Measurements from ENCODE around the gene SHOC2. TPM values are rescaled to one million over a fixed set of nuclear protein-coding genes. Genes with fewer than 3 reads are reported as not detected.

The SHOC2 gene
- total RNA-seq, 1 donor = 63.9 TPM

GRCh38 chr10:110944792-110945396 is 25.5 kb downstream of the SHOC2 start:
- TF ChIP-seq, protein P1, sequence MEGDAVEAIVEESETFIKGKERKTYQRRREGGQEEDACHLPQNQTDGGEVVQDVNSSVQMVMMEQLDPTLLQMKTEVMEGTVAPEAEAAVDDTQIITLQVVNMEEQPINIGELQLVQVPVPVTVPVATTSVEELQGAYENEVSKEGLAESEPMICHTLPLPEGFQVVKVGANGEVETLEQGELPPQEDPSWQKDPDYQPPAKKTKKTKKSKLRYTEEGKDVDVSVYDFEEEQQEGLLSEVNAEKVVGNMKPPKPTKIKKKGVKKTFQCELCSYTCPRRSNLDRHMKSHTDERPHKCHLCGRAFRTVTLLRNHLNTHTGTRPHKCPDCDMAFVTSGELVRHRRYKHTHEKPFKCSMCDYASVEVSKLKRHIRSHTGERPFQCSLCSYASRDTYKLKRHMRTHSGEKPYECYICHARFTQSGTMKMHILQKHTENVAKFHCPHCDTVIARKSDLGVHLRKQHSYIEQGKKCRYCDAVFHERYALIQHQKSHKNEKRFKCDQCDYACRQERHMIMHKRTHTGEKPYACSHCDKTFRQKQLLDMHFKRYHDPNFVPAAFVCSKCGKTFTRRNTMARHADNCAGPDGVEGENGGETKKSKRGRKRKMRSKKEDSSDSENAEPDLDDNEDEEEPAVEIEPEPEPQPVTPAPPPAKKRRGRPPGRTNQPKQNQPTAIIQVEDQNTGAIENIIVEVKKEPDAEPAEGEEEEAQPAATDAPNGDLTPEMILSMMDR (IDR thresholded peaks at IDR 0.05; ENCODE audit: insufficient read depth, low read length) = no peak
- H3K4me3 ChIP-seq (ENCODE audit: low read depth, low read length) = no peak overlapping the region
- DNase-seq (ENCODE audit: low read depth) = peak; percentile 89

GRCh38 chr10:110946496-110946895 is 27.1 kb downstream of the SHOC2 start:
- no peak for DNase-seq (ENCODE audit: low read depth)
- H3K4me3 ChIP-seq (ENCODE audit: low read depth, low read length) = no peak overlapping the region
- TF ChIP-seq, protein P1 (IDR thresholded peaks at IDR 0.05; ENCODE audit: insufficient read depth, low read length) = no peak

DNA sequence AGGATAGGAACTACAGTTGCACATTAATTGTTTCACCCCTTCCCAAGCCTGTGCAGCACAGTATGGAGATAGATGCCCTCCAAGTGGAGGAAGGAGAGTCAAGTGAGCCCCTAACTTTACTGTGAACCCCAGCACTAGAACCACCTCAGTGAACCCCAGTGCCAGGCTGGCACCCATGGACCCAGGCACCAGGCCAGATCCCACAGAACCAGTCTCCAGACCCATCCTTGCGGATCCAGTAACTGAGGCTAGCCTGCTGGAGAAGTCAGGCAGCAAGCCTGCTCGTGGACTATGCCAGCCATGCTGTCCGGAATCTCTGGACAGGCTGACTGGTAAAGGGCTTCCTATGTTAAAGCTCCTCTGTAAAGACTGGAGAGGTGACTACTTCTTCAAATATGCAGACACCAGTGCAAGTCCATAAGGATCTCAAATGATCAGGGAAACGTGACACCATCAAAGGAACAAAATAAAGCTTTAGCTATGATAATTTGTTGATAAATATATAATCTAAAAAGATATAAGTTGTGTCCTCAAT is 27.7 kb downstream of the SHOC2 start:
- no peak for DNase-seq (ENCODE audit: low read depth)
- H3K4me3 ChIP-seq (ENCODE audit: low read depth, low read length) = no peak overlapping the region
- TF ChIP-seq, protein P1 (IDR thresholded peaks at IDR 0.05; ENCODE audit: insufficient read depth, low read length) = no peak

- no peak for DNase-seq (ENCODE audit: low read depth)
- TF ChIP-seq, protein P1 (IDR thresholded peaks at IDR 0.05; ENCODE audit: insufficient read depth, low read length) = no peak
- H3K4me3 ChIP-seq (ENCODE audit: low read depth, low read length) = no peak overlapping the region
Observed at GRCh38 chr10:110951381-110951780, 32.0 kb downstream of the SHOC2 start.

DNA sequence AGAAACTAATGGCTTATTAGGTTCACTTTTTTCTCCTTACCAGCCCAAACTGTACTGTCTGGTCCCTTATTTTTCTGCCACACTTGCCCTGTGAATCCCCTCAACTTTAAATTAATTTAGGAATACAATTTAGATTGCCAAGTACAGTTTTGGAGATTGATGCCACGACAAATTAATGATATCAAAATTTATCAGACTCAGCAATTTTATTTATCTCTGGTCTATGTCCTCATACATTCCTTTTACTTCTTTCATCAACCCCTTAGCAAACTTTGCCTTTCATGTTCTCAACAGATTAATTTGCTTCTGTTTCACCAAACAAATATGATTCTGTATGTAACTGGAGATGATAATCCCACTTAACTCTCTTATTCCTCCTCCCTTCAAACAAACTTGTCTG is 38.2 kb downstream of the SHOC2 start:
- DNase-seq (ENCODE audit: low read depth) = no peak
- no peak overlapping the region for H3K4me3 ChIP-seq (ENCODE audit: low read depth, low read length)
- TF ChIP-seq, protein P1 (IDR thresholded peaks at IDR 0.05; ENCODE audit: insufficient read depth, low read length) = no peak

DNA sequence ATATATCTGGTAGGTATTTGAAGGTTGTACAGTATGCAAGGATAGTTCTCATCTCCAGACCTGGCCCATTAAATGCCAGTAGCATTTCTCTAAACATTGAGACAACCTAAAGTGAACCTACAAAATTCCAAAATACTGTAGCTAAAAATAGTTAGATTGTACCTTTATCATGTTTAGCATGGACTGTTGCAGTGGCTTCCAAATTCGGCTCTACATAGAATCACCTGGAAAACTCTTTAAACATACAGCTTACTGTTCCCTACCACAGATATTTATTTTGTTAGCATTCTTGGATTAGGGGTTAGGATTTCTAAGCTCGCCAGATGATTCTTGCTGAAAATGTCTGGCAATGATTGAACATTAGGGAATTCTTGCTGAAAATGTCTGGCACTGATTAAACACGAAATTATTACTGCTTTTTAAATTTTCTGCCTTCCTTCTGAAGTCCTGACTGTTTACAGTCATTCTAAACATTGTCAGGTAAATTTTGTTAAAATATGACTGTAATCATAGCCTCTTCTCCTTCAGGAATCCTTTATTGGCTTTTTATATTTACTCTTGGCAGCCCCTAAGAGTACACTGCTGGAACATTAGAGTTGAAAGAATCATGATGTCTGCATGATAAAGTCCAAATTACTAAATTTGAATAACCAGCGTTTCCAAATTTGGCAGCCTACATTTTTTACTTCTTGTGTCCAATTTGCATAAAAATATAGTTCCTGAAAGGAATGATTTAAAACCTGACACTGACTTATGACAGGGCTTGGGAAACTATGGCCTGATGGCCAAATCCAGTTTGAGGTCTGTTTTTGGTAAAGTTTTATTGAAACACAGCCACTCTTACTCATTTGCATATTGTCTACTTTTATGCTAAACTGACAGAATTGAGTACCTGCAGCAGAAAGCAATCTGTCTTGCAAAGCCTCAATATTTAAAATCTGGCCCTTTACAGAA is 40.3 kb downstream of the SHOC2 start:
- TF ChIP-seq, protein P1 (IDR thresholded peaks at IDR 0.05; ENCODE audit: insufficient read depth, low read length) = no peak
- H3K4me3 ChIP-seq (ENCODE audit: low read depth, low read length) = no peak overlapping the region
- peak; percentile 39 for DNase-seq (ENCODE audit: low read depth)

All from fibroblast of the aortic adventitia (primary cell).